BLaER1 treated with 17β-estradiol and CSF1 and Interleukin-3, amounts not matched to agents 10 nM and 100 nM (cell line): ENCODE results near the gene PSMD3.
"Not testable (repeated sequence)": the region's sequence is repeated elsewhere in the genome, so short reads cannot be mapped to it uniquely, and the experiment has no call there.

Experiments used
- H3K27ac ChIP-seq, 11 experiments: shearing (Covaris generic); formaldehyde crosslinking; 2 replicates each; pipeline ENCODE4 v1.8.1; 2022
- H3K27me3 ChIP-seq, 11 experiments: shearing (Covaris generic); formaldehyde crosslinking; 2 replicates each; pipeline ENCODE4 v1.8.1; 2022
- H3K36me3 ChIP-seq, 11 experiments: shearing (Covaris generic); formaldehyde crosslinking; 2 replicates each; pipeline ENCODE4 v1.8.1; 2022
- H3K4me1 ChIP-seq, 10 experiments: shearing (Covaris generic); formaldehyde crosslinking; 2 replicates each; pipeline ENCODE4 v1.8.1; 2022
- H3K4me2 ChIP-seq, 11 experiments: shearing (Covaris generic); formaldehyde crosslinking; 2 replicates each; pipeline ENCODE4 v1.8.1; 2022
- H3K4me3 ChIP-seq, 10 experiments: shearing (Covaris generic); formaldehyde crosslinking; 2 replicates each; pipeline ENCODE4 v1.8.1; 2022
- H3K9ac ChIP-seq, 11 experiments: shearing (Covaris generic); formaldehyde crosslinking; 2 replicates each; pipeline ENCODE4 v1.8.1; 2022
- H3K9me3 ChIP-seq, 11 experiments: shearing (Covaris generic); formaldehyde crosslinking; replicated peaks in 1 of 11; 2 replicates each; pipeline ENCODE4 v1.8.1; 2022
- H4K20me1 ChIP-seq, 11 experiments: shearing (Covaris generic); formaldehyde crosslinking; 2 replicates each; pipeline ENCODE4 v1.8.1; 2022
- Cebpa-rat ChIP-seq, 11 experiments: shearing (Covaris generic); IDR thresholded peaks; 2 replicates each; pipeline ENCODE4 v1.8.1; 2022

The PSMD3 gene

DNA sequence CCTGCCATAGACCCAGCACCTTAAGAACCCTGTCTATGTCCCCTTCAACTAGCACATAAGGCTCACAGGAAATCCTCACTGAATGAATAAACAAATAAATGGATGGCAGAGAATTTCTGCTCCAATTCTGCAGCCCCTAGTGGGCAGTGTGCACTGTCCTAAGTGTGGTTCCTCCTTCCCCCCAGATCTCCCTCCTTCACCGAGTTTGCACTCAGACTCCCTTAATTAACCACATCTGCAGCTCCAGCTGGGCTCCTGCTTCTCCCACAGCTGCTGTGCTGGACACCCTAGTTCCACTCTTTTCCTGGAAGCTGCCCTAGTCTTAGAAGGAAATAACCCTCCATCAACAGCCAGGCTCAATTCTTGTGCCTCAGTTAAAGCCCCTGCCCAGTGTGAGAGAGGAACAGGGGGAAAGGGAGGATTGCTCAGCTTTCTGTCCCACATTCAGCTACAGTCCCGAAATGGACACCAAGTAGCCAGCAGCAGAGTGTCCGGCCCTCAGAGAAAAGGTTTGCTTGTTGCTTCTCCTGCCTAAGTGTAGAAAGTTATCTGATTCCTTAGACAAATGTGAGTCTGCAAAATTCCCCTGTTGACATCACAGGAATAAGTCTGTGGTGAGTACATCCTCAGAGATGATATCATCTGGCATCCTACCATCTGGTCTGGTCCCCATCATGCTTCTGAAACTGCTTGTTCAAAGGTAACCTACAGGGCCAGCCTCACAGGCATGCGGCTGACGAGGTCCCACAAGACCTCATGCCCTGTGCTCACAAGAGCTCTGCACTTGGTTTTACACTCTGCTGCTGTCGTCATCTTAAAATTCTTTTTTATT, 40.8 kb upstream of the PSMD3 start:
- Histone ChIP-seq H3K9ac (peak overlapping the region in 8 of 11 experiments; percentile 19 to 74 (median 54); a peak in 16 of 22 replicates), H3K4me3 (no peak overlapping the region), H3K4me1 (peaks cover 29 to 82% (median 71%) of the 10 kb centered on the region in 10 experiments), H4K20me1 (no peaks in the 10 kb centered on the region), H3K36me3 (no peaks in the 10 kb centered on the region), H3K9me3 (no peaks in the 10 kb centered on the region), H3K27me3 (no peaks in the 10 kb centered on the region), H3K4me2 (peak overlapping the region; percentile 40 to 81 (median 73)), H3K27ac (peak overlapping the region in 9 of 11 experiments; percentile 31 to 83 (median 63); a peak in 17 of 22 replicates)
- TF ChIP-seq Cebpa-rat (IDR thresholded peaks at IDR 0.05), result no peak

DNA sequence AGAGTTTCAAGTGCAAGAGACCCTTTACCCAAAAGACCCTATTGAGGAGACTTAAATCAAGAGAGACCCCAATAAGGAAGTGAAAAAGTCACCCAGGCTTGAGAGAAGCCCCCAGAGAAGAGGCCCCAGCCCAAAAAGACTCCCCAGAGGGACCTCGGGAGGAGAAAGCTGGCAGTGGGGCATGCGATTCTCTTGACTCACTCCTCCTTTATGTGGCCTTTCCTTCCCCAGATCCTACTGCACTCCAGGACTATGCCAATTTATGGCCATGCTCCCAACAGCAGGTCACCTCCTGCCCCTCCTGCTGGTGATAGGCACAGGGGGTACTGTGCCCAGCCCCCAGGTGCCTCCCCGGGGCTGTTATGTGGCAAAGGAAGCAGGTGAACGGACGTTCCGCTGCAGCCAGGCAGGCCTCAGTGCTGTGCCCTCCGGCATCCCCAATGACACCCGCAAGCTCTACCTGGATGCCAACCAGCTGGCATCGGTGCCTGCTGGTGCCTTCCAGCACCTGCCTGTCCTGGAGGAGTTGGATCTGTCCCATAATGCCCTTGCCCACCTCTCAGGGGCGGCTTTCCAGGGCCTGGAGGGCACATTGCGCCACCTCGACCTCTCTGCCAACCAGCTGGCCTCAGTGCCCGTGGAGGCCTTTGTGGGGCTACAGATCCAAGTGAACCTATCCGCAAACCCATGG, 36.8 kb upstream of the PSMD3 start:
- Histone ChIP-seq H3K27me3 (no peaks in the 10 kb centered on the region), H3K27ac (no peak overlapping the region), H3K36me3 (no peaks in the 10 kb centered on the region), H3K4me3 (no peak overlapping the region), H3K9me3 (no peaks in the 10 kb centered on the region), H4K20me1 (no peaks in the 10 kb centered on the region), H3K4me1 (peaks cover 40 to 84% (median 72%) of the 10 kb centered on the region in 10 experiments), H3K4me2 (peak overlapping the region; percentile 22 to 92 (median 74); a peak in 19 of 22 replicates), H3K9ac (peak overlapping the region in 5 of 11 experiments; percentile 14 to 52 (median 24); a peak in 4 of 22 replicates)
- no peak for TF ChIP-seq Cebpa-rat (IDR thresholded peaks at IDR 0.05)

DNA sequence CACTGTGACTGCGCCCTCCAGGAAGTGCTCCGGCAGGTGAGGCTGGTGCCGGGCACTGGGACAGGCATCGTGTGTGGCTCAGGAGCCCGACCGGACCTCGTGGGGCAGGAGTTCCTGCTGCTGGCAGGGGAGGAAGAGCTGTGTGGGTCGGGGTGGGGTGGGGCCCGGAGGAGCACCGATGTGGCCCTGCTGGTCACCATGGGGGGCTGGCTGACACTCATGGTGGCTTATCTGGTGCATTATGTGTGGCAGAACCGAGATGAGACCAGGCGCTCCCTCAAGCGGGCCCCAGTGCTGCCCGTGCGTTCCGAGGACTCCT, 36.3 kb upstream of the PSMD3 start:
- peaks cover 40 to 84% (median 72%) of the 10 kb centered on the region in 10 experiments for H3K4me1 ChIP-seq
- no peaks in the 10 kb centered on the region for H4K20me1 ChIP-seq
- H3K4me3 ChIP-seq, result no peak overlapping the region
- peak overlapping the region; percentile 22 to 92 (median 74); a peak in 19 of 22 replicates for H3K4me2 ChIP-seq
- no peaks in the 10 kb centered on the region for H3K36me3 ChIP-seq
- peak overlapping the region in 2 of 11 experiments; percentile 31 to 52; a peak in 2 of 22 replicates for H3K9ac ChIP-seq
- TF ChIP-seq Cebpa-rat (IDR thresholded peaks at IDR 0.05), result no peak
- H3K9me3 ChIP-seq, result no peaks in the 10 kb centered on the region
- no peak overlapping the region for H3K27ac ChIP-seq
- no peaks in the 10 kb centered on the region for H3K27me3 ChIP-seq

DNA sequence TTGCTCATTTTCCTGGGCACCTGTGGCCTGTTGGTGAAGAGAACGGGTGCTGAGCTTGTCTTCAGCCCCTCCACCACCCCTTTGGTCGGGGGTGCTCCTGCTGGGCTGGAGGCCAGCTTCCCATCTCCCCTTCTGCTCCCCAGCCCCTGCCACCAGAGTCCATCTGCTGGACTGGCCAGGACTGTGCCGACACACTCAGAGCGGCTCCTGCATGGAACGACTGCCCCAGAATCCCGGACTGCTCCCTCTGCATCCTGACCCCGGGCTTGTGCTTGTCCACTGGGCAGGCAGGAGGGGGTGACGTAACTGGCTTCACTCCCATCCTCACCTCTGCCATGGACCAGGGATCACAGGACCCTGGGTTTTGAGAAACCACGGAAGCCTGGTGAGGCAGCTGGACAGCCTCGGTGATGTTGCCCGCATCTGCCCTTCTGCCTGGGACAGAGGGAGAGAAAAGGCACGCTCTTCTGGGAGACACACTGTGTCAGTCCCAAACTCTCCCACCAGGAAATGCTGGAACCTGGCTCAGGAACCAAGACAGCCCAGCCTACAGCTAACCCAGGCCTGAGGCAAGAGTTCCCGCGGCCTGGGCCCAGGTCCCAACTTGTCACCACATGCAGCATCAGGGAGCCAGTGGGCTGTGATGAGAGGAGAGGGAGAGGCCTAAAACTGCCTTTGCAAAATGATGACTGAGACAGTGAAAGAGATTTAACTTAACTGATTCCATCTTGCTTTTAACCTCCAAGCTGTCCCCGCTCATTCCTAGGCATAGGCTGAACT, 33.9 kb upstream of the PSMD3 start:
- peak overlapping the region in 10 of 11 experiments; percentile 5 to 86 (median 72); a peak in 18 of 22 replicates for H3K4me2 ChIP-seq

DNA sequence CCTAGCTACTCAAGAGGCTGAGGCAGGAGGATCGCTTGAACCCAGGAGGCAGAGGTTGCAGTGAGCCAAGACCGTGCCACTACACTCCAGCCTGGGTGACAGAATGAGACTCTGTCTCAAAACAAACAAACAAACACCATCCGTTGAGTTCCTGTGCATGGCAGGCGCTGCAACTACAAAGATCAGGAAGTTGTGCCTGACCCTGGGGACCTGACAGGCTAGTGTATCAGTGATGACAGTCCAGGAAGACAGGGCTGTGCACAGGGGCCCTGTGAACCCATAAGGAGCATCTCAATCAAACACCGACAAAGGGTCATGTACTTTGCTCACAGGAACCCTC, 32.1 kb upstream of the PSMD3 start:
- Histone ChIP-seq H3K4me3 (0 out of 20 replicates have a peak overlapping the region, but pooled peaks of 1 of the 10 experiments have one; percentile 28), H3K4me1 (peaks cover 58 to 92% (median 85%) of the 10 kb centered on the region in 10 experiments), H3K27ac (peak overlapping the region in 10 of 11 experiments; percentile 59 to 87 (median 82); a peak in 21 of 22 replicates), H3K9ac (peak overlapping the region in 8 of 11 experiments; percentile 31 to 66 (median 59); a peak in 13 of 22 replicates), H3K4me2 (peak overlapping the region; percentile 61 to 86 (median 69))
- H4K20me1 ChIP-seq, H3K9me3 ChIP-seq, H3K36me3 ChIP-seq, H3K27me3 ChIP-seq: not testable (repeated sequence)

More for the DNA sequence above, 33.9 kb upstream of the PSMD3 start:
- H3K27ac ChIP-seq, result peak overlapping the region in 6 of 11 experiments; percentile 72 to 85 (median 82); a peak in 10 of 22 replicates
- no peaks in the 10 kb centered on the region for H3K27me3 ChIP-seq
- no peaks in the 10 kb centered on the region for H3K9me3 ChIP-seq
- no peaks in the 10 kb centered on the region for H4K20me1 ChIP-seq
- peaks cover 48 to 90% (median 79%) of the 10 kb centered on the region in 10 experiments for H3K4me1 ChIP-seq
- no peak for TF ChIP-seq Cebpa-rat (IDR thresholded peaks at IDR 0.05)
- no peak overlapping the region for H3K4me3 ChIP-seq
- H3K36me3 ChIP-seq, result no peaks in the 10 kb centered on the region
- H3K9ac ChIP-seq, result peak overlapping the region in 5 of 11 experiments; percentile 31 to 63 (median 60); a peak in 6 of 22 replicates

DNA sequence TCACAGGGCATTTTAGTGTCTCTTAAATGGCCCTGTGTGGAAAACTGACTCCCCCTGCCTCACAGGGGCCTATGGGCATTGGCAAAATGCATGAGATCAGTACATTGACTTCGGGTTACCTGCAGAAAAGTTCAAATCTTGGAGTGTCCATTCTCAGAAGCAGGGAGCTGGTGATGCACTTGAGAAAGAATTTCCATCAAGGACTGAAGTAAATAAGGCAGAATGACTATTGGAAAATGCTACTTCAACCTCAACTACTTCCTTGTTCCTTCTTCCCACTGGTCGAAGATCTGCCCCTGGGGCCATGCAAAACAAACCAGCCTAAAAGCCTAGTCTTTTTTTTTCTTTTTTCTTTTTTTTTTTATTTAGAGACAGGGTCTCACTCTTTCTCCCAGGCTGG, 31.6 kb upstream of the PSMD3 start:
- Histone ChIP-seq H3K9ac (peak overlapping the region in 8 of 11 experiments; percentile 28 to 66 (median 59); a peak in 12 of 22 replicates), H3K9me3 (no peaks in the 10 kb centered on the region), H3K4me1 (peaks cover 60 to 92% (median 85%) of the 10 kb centered on the region in 10 experiments), H3K4me2 (peak overlapping the region; percentile 61 to 86 (median 69)), H3K27ac (peak overlapping the region in 10 of 11 experiments; percentile 59 to 87 (median 82); a peak in 21 of 22 replicates), H3K36me3 (no peaks in the 10 kb centered on the region), H4K20me1 (no peaks in the 10 kb centered on the region), H3K4me3 (no peak overlapping the region), H3K27me3 (no peaks in the 10 kb centered on the region)
- TF ChIP-seq Cebpa-rat (IDR thresholded peaks at IDR 0.05), result no peak

DNA sequence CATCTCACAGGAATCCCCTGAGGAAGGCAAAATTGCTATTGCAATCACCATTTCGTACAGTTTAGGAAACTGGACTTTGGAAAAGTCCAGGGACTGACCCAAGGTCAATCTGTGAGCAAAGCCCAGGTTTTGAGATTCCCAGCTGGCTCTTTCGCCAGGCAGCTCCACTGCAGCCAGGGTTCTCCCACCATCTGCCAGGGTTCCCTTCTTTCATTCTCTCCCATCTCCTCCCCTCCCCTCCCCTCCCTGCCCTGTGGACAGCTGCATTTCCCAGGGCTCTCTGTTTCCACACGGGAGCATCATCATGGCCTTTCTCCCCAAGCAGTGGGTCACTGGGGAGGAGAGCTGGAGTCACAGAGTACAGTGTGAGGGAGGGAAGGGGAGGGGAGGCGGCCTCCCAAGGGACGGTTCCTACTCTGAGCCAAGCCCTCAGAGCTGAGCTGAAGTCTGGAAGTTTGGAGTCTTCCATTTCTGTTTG, 29.7 kb upstream of the PSMD3 start:
- Histone ChIP-seq H3K4me3 (no peak overlapping the region), H3K4me1 (peaks cover 64 to 84% (median 76%) of the 10 kb centered on the region in 10 experiments), H3K36me3 (no peaks in the 10 kb centered on the region), H3K4me2 (peak overlapping the region; percentile 19 to 92 (median 65); a peak in 19 of 22 replicates), H3K27ac (no peak overlapping the region; a peak in 1 of 22 replicates), H4K20me1 (no peaks in the 10 kb centered on the region), H3K9ac (no peak overlapping the region), H3K27me3 (no peaks in the 10 kb centered on the region), H3K9me3 (no peaks in the 10 kb centered on the region)
- no peak for TF ChIP-seq Cebpa-rat (IDR thresholded peaks at IDR 0.05)

DNA sequence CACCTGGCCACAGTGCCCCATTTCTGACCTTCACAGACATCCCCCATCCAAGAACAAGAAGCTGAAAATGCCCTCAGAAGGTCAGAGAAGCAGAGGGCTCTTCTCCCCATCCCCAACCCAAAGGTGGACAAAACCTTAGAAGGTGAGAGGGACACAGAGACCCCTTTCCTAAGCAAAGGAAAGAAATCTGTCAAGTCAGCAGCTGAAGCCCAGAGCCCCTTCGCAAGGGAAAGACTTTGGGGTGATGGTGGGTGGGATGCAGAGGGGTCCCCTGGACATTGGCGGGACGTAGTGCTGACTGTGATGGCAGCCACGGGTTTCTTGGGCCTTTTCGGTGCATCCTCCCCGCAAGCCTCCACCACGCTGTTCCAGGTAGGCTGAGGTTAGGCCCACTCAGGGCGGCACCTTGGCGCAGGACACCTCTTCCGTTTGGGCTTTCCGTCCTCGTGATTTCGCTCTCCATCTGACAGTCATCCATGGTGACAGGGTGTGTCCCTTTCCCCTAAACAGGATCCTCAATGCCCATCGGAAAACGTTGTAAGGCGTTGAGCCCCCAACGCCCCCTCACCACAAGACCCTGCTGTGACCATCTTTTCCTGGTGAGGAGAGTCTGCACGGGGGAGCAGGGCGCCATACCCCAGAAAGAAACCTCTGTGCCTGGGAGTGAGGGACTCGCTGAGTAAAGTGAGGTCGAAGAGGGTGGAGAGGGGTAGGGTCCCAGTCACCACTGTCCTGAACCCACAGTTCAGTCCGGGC, 28.5 kb upstream of the PSMD3 start:
- peak overlapping the region; percentile 45 to 68 (median 51) for H3K4me3 ChIP-seq
- no peak for TF ChIP-seq Cebpa-rat (IDR thresholded peaks at IDR 0.05)
- H3K9ac ChIP-seq, result peak overlapping the region; percentile 51 to 71 (median 60); a peak in 20 of 22 replicates

More for the DNA sequence above, 28.5 kb upstream of the PSMD3 start:
- no peaks in the 10 kb centered on the region for H3K36me3 ChIP-seq
- H3K9me3 ChIP-seq, result no peaks in the 10 kb centered on the region
- H4K20me1 ChIP-seq, result no peaks in the 10 kb centered on the region
- peak overlapping the region; percentile 65 to 99 (median 92) for H3K4me2 ChIP-seq
- H3K27me3 ChIP-seq, result no peaks in the 10 kb centered on the region
- peaks cover 58 to 74% (median 66%) of the 10 kb centered on the region in 10 experiments for H3K4me1 ChIP-seq
- H3K27ac ChIP-seq, result peak overlapping the region in 8 of 11 experiments; percentile 8 to 57 (median 43); a peak in 11 of 22 replicates
